Peyer's patch (tissue), 4 donors: Measurements from ENCODE around the gene ASAP3.

Experiments
- POLR2A ChIP-seq, 2 donors: fragments of 450-650 bp; IDR thresholded peaks; one replicate each; pipeline ENCODE4 v1.5.1; 2017; ENCODE audit warnings: antibody characterized with exemption in 2 of 2, mild to moderate bottlenecking in 2 of 2, moderate library complexity in 2 of 2
- TF ChIP-seq, protein P1 (sequence below), 6 experiments: fragments of 450-650 bp in 4 of 6; fragments of 200-600 bp in 2 of 6; sonication (generic) in 1 of 6; IDR thresholded peaks; one replicate each; pipeline ENCODE4 v1.5.1; 2017 to 2019; ENCODE audit warnings: antibody characterized with exemption in 6 of 6, mild to moderate bottlenecking in 3 of 6, moderate library complexity in 1 of 6

GRCh38 chr1:23485002-23485332, 988 bp upstream of the ASAP3 start:
- TF ChIP-seq POLR2A (IDR thresholded peaks at IDR 0.05) = no peak
- TF ChIP-seq, protein P1, sequence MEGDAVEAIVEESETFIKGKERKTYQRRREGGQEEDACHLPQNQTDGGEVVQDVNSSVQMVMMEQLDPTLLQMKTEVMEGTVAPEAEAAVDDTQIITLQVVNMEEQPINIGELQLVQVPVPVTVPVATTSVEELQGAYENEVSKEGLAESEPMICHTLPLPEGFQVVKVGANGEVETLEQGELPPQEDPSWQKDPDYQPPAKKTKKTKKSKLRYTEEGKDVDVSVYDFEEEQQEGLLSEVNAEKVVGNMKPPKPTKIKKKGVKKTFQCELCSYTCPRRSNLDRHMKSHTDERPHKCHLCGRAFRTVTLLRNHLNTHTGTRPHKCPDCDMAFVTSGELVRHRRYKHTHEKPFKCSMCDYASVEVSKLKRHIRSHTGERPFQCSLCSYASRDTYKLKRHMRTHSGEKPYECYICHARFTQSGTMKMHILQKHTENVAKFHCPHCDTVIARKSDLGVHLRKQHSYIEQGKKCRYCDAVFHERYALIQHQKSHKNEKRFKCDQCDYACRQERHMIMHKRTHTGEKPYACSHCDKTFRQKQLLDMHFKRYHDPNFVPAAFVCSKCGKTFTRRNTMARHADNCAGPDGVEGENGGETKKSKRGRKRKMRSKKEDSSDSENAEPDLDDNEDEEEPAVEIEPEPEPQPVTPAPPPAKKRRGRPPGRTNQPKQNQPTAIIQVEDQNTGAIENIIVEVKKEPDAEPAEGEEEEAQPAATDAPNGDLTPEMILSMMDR (IDR thresholded peaks at IDR 0.05) = no peak
